HG03378 (cell line): ENCODE data around the gene HEY2.
"Not testable (repeated sequence)": the region's sequence is repeated elsewhere in the genome, so short reads cannot be mapped to it uniquely, and the experiment has no call there.

Experiments
- ATAC-seq: cut with Tn5 transposase; IDR thresholded peaks from one replicate; pipeline ENCODE4 v1.9.1; 2021; ENCODE audit warnings: mild to moderate bottlenecking, moderate library complexity; ENCODE audit not compliant: unreplicated experiment

The HEY2 gene

DNA sequence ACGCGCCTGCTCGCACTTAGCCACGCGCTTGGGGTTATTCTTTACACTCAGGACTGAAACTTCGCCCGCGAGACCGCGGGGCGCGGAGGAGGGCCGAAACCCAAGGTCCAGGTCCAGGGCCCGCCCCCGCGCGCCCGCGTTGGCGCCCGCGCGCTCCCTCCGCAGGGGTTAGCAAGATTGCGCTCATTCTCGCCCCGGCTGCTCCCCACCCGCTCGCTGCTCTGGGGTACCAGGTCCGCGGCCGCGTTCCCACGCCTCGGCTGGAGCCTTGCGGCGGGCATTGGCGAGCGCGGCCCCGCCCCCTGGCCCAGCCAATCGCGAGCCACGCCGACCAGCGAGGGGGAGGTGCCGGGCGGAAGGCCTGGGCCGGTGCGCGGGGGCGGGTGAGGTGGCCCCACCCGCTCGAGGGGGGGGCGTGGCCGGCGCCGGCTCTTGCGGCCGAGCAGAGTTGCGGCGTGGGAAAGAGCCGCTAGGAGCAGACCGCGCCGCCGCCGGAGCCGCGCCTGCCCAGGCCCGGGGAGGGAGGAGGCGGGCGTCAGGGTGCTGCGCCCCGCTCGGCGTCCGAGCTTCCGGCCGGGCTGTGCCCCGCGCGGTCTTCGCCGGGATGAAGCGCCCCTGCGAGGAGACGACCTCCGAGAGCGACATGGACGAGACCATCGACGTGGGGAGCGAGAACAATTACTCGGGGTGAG, at the start of gene HEY2:
Gene HEY2 (plus strand): TSS at position 460 of the 692 bp plus-strand sequence. CDS start 145 bp downstream, at position 605.
- peak; percentile 51 for ATAC-seq

DNA sequence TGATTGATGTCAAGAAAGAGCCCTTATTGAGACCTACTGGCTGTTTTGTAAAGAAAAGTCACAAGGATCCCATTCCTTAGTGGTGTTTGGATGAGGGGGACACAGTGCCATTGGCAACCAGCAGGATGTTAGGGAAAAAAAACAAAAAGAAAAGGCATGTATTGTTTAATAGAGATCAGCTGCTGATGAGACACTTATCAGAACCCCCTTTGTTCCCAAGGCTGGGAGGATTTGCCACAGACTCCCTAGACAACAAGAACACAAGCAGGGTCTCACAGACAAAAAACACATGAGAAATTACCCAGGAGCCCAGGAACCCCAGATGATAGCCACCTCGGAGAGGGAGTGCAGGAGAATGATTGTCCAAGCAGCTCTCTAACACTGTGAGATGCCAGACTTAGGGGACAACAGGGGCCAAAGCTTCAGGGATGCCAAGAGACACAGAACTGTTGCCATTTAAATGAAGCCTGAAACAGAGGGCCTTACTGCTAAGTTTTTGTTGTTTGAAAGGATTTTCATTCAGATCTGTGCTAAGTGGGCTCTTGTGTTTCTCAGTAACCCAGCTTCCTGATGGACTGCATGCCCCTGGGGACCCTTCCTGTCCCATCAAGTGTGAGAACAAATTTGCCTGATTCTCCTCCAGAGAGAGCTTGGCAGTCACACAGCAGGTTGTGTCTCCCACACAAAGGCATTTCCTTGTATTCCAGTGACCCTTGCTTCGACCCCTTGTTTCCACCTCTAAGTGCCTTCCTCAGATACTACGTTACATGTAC, 48.7 kb upstream of the HEY2 start:
- no peak for ATAC-seq

DNA sequence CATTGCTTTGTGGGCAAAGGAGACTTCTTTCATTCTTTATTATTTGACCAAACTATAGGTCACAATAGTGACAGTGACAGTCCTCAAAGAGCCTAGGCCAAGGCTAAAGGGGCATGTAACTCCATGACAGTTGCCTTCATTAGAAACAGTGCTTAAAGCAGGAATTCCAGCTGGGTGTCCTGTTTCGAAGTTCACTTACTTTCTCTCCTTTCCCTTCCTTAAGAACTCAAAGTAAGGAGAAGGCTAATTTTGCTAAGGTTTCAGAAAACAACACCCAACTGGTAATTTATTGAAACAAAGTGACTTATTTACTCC, 48.1 kb upstream of the HEY2 start:
- ATAC-seq: no peak

DNA sequence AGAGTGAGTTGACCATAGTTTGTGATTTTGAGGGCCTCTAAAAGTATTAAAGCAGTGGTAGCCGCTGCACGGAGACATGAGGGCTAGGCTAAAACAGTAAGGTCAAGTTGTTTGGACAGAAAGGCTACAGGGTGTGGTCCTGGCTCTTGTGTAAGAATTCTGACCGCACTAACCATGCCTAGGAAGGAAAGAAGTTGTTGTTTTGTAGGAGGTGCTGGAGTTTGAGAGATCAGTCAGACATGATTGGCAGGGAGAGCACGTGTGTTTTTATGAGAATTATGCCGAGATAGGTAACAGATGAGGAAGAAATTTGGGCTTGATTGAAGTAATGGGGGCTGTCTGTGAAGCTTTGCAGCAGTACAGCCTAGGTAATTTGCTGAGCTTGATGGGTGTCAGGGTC, 45.5 kb upstream of the HEY2 start:
- ATAC-seq: not testable (repeated sequence)

DNA sequence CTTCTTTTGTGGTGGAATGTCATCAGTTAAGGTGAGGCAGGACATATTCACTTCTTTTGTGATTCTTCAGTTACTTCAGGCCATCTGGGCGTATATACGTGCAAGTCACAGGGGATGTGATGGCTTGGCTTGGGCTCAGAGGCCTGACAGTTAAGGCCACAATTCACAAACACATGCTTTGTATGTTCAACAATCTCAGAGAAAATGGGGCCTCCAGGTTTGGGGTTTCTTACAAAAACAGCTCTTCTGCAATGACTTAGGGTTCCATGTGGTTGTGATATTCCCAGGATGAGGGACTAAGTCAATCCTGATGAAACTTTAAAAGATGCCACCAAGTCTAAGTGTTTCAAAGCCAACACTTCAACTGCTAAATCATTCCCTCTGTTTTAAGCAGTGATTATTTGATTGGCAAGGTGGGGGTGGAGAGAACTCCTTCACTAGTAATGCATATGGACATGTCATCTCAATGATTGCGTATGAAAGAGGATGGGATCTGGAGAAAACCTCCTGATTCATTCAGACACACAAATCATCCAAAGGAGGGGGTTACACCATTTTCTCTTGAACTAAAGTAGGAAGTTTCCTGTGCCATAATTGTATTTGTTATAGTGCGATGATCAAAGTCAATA, 41.7 kb upstream of the HEY2 start:
- ATAC-seq: no peak

DNA sequence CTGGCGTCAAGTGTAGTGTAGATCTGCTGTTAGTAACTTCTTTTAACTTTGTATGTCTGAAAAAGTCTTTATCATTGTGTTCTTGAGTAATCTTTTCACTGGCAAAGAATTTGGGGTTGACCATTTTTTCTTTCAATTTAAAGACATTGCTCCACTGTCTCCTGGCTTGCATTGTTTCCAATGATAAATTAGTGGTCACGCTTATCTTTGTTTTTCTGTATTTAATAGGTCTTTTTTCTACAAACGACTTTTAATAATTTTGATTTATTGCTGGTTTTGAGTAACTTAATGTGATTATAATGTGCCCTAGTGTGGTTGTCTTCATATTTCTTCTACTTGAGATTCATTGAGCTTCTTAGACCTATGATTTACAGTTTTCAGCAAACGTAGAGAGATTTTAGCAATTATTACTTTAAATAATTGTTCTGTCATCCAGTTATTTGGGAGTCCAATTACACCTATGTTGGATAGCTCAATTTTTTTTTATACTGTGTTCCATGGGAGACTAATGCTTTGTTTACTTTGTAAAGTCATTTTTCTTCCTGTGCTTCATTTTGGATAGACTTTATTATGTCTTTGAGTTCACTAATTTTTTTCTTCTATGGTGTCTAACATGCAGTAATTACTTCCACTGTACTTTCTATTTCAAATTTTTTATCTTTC, 38.3 kb upstream of the HEY2 start:
- no peak for ATAC-seq

DNA sequence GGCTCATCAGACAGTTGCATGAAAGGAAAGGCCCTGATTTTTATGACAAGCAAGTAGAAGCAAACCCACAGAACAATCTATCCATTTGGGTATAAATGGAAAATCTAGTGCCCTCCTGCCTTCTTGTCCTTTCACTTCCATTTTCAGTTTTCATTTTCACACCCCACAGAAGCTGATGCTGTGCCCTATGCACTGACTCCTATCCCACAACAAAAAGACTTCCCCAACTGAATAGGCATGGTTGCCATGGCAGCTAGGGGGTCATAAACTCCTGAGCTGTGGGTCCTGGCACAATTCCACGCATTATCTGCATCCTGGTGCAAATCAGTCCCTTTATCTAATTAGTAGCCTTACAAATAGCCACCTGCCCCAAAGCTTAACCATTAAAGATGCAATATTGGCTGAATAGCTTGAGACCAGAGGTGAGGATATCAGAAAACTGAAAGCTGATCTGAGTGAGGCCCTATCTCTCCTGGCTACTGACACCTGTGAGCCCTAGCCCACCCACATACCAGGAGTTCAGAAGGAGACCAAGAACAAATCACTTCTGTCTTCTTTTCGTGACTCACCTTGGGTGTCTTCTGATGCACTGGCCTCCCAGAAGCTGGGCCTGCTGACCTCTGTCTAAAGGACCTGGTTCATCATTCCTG, 34.9 kb upstream of the HEY2 start:
- ATAC-seq: peak; percentile 60

DNA sequence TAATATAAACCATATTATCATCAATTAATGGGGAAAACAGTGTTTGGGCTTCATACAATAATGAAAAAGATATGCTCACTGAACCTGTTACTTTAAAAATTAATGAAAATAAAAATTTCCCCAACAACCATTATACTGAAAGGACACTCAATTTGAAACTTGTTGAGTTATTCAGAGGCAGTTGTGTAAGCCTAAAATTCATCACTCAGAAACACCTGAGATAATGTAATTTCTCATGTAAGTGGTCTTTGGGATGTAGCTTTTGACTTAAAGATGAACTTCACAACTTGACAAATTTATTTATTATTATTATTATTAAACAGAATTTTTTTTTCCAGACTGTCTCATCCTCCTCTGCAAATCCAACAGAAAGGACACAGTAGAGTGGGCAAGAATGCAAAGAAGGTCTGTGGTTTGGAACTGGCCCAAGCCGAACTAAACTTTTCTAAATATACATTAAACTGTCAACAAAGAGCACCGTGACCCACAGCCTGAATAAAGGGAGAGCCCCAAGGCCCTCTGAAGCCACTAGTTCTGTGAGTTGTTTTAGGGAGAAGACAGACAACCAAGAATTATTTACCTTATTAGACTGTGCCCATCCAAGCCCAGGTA, 32.2 kb upstream of the HEY2 start:
- peak; percentile 85 for ATAC-seq

DNA sequence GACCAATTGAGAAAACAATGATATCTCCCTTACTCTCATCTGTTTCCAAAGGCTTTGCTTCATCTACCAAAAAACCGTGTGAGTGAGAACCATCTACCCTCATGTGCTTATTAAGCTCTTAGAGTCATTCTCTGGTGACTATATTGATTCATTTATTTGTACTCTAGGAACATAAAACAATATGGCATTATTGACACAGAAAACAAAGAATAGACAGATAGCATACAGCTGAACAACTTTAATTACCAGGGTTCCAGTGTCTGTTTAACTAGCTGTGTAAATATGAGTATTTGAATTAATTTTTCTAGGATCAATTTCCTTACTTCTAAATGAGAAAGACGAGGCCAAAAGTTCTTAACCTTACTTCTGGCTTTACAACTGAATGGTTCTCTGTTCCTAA, 31.3 kb upstream of the HEY2 start:
- ATAC-seq: no peak

DNA sequence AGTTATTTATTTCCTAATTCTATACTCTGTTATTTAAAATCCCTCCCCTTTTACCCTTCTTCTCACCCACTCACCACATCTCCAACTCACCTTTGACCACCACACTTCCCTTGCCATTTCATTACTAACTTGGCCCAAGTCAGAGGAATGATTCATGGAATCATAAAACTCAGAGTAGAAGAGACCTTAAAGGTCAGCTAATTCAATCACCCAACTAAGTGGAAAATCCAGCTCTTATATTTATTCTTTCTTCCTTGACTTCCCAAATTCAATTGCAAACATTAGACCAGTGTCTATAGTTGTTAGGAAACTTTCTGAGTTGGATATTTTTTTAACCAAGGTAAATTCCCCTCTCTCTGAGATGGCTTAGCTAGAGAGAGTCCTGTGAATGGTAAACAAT, 26.5 kb upstream of the HEY2 start:
- ATAC-seq: no peak

DNA sequence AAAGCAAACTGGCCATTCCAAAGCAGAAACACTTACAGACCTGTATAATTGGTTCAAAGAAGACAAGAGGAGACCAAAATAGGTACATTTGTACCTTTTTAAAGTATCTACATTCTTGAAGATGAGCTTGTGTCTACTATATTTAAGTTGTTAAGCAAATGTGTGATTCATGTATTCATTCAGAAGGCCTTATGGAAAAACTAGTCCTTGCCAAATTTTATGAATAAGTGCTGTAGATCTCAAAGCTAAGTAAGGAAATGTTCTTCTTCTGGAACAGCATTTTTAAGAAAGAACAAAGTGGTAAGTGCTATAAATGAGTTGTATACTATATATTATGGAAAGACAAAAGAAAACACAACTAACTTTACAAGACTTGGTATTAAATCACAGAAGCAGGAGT, 22.2 kb upstream of the HEY2 start:
- no peak for ATAC-seq

DNA sequence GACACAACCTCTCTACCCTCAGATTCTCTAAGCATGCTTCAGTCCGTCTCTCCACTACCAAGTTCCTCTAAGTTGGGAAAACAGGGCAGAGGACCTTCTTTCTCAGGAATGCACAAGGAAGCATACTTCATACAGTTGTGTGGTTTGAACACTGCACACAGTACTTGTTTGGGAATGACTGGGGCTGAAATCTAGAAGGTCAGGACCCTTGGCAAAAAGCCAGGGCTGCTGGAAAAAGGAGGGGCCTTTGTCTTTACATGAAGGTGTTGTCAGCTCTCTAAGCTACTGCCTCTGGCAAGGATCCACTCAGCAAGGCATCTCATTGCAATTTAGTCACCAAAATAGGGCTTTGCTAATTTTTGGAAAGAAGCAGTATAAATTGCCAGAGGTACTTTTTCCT, 20.7 kb upstream of the HEY2 start:
- no peak for ATAC-seq

DNA sequence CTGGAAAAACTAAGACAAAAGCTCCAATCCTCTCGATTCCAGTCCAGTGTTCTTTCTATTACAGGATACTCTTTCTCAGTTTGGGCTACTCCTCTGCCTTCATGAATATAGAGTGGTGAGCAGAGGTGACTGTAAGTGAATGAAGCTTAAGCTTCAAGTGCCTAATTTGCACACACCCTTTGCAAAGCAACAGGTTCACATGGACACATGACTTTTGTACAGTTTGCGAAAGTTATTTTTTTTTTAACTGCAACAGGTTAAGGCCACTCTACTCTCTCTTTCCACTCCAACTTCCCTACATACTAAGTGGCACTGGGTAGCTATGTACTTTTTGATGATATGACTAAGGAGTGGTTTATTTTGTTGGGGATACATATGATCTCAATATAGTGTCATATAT, 19.4 kb upstream of the HEY2 start:
- ATAC-seq: no peak

DNA sequence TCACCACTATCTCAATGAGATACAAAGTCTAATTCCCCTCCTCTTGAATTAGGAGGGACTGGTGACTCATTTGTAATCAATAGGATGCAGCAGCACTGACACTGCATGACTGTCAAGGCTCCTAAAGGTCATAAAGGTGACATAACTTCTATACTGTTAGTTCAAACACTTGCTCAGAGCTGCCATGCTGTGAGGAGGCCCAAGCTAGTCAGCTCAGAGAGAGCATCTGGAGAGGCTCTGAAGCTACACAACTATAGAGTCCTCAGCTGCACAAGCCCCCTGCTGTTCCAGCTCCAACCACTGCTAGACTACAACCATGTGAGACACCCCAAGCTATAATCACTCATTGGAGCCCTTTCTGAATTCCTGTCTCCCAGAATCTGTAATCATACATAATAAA, 17.0 kb upstream of the HEY2 start:
- ATAC-seq: no peak

DNA sequence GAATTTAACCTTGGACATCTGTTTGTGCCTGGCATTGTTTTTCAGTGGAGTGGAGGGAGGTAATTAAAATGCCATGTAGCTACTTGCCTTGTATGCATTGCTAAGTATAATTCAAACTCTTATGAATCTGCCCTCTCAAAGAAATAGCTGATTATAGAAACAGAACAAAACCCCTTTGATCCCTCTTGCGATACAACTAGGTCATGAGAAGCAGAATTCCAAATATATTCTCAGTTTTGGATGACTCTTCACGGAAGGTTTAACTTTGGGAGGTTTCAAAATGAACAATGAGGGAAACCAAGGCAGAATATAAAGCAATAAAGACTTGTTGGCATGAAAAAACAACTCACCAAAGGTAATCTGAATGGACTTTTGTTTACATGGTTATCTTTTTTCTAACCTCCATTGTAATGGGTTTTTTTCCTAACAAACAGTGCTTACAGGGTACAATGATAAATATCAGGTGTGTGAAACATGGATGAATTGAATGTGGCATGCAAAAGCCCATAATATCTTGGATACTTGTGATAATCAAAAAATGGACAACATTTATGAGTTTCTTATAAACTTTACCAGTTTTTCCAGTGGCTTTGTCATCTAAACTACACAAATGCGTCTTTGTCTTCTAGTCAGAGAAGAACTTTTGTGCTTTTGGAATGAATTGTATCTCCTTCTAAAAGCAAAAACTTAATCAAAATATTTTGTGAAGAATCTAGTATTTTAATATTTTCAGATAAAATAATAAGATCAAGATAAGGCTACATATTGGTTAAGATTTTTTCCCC, 15.7 kb upstream of the HEY2 start:
- ATAC-seq: no peak

DNA sequence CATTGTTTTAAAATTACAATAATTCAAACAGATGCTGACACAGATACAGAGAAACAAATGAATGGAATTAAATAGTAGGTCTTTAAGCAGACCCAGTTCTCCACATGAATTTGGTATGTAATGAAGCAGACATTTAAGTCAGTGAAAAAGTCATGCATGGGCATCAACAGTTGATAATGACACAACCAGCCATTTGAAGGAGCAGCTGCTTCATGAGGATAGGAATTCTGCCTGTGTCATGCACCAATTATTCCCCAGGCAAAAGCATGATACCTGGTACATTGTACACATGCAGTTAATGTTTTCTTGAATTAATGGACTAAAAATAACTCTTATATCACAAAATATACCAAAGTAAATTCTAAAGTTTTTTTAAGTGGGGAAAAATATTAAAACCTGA, 11.2 kb upstream of the HEY2 start:
- no peak for ATAC-seq

DNA sequence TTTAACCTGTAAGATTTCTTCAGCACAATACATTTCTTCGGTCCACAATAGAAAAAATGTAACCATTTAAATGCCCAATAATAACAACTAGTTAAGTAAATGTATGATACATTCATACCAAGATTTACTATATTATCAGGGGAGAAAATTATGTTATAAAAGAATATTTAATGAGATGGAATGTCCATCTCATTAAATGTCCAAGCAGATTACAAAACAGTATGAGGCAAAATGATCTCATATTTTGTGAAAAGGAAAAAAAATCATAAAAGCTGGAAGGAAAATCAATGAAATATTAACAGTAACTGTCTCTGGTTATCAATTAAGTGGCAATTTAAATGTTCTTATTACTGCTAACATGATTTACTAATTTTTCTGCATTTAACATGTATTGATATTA, 10.1 kb upstream of the HEY2 start:
- ATAC-seq: no peak

DNA sequence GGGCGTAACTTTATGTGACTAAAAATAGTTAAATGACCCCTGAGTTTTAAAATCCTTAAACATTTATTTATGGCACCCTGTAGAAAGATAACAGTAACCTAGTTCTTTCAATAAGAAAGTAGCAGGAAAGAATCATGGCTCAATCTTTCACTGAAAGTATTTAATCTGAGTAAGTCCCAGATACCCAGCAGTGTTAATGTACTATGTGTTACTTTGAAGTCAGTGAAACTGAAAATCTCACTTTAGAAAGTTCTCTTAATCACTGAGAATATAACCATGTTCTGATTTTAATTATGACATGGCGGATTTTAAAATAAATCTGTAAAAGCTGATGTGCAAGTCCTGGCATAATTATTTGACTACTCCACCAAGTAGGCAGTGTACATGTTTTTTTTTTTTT, 8.1 kb upstream of the HEY2 start:
- ATAC-seq: no peak

DNA sequence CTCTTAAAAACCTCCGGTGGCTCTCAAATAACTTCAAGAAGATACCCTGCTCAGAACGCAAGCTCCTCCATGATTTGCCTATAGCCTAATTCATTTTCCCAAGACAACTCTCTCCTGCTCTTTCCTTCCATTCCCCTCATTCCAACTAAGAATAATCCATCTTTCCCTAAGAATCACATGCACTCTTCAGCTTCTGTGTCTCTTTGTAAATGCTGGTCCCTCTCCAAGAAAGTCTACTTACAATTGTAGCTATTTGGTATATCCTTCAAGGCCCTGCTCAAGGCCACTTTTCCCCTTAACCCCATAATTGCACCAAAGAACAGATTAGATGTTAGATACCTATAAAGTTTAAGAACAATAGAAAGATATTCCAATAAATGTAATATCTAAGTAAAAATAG, 7.4 kb upstream of the HEY2 start:
- ATAC-seq: no peak

DNA sequence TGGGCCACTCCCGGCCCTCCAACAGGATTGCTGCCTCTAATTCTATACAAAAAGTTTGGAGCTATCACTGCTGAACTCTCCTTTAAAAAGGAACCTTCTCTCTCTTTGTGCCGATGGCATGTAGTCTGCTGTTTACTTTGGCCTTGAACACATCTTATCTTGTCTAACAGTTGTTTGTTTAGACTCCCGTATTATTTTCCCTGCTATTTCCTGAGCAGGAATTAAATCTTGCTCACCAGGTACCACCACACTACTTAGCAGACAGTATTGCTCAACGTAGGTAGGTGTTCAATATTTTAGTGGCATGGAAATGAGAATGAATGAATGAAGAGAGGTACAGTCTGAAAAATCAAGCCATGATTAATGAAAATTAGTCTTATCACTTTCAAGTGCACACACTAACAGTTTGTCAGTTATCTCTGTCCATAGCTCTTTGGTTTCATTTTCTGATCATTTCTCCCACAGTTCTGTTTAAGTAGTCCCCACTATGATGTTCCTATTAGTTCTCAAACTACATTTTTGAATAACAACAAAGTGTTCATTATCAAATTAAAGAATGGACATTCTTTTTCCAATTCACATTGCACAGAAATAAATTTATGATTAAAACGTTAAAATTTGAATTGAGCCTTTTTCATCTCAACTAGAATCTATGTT, 6.8 kb upstream of the HEY2 start:
- ATAC-seq: no peak
